NCI-H2196 (cell line): ENCODE data around the gene CD8B2.
"Not testable (repeated sequence)": the region's sequence is repeated elsewhere in the genome, so short reads cannot be mapped to it uniquely, and the experiment has no call there.

Experiments used
- DNase-seq: peaks from one replicate; lab custom pipeline; 2025; ENCODE audit not compliant: unreplicated experiment; lab: John Stamatoyannopoulos, UW

CD8B2 gene

DNA sequence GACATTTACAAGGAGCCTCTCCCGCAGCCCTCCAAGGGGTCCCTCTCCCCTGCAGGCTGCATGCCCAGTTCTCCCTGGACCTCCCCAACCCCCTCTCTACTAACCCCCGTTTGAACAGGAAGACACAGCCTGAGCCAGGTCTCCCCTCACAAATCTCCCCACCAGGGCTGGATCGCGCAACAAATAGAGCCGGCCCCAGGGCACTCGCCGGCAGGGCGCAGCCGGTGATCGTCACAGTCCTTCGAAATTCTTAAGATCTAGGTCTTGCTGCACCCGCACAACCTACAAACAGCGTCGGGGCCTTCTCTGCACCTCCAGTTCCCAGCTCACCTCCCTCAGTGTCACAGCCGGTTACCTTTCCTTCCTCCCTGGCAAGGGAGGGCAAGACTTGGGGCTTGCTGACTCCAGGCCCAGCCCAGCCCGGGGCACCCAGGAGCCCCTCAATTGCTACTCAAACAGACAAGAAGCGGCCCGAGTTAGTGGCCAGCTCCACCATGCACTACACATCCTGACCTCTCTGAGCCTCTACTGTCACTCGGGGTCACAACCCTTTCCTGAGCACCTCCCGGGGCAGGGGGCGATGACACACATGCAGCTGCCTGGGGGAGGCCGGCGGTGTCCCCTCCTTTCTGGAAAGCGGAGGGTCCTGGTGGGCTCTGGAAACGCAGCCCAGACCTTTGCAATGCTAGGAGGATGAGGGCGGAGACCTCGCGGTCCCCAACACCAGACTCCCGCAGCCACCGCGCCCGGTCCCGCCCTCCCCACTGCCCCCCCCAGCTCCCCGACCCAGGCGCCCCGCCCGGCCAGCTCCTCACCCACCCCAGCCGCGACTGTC is at the start of gene CD8B2:
Gene CD8B2, plus strand, starts transcription at position 814 of the 835 bp plus-strand sequence. CDS start 63 bp downstream, outside the sequence.
- DNase-seq: not testable (repeated sequence)

DNA sequence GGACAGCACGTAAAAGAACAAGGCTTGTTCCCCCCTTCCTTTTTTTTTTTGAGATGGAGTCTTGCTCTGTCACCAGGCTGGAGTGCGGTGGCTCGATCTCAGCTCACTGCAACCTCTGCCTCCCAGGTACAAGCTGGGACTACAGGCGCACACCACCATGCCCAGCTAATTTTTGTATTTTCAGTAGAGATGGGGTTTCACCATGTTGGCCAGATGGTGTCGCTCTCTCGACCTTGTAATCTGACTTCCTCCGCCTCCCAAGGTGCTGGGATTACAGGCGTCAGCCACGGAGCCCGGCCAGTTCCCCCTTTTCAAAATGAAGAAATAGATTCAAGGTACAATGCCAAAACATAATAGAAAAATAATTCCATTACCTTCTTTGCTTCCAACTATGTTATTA is 25.3 kb upstream of the CD8B2 start:
- DNase-seq: not testable (repeated sequence)

DNA sequence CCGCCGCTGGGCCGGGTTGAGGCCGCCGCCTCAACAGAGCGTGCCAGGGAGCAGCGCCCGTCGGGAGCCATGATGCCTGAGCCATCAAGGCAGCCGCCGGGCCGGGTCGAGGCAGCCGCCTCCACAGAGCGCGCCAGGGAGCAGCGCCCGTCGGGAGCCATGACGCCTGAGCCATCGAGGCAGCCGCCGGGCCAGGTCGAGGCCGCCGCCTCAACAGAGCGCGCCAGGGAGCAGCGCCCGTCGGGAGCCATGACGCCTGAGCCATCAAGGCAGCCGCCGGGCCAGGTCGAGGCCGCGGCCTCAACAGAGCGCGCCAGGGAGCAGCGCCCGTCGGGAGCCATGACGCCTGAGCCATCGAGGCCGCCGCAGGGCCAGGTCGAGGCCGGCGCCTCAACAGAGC is 19.6 kb upstream of the CD8B2 start:
- not testable (repeated sequence) for DNase-seq

DNA sequence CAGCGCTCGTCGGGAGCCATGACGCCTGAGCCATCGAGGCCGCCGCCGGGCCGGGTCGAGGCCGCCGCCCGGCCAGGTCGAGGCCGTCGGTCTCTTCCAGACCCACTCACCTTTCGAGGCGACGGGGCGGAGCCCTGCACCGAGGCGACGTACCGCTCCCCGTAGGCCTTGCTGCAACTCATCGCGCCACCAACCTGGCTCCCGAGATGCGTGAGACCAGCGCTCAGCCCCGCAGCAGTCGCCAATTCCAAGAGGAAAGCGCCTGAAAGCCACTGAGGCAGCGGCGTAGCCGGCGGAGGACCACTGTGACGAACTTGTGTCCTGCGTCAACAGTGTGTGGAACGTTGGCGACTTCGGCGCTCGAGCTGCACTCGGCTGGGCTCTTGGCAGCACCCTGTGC is 19.1 kb upstream of the CD8B2 start, which contains the start of gene RGPD3:
Gene RGPD3, minus strand, starts transcription at position 307 of the 400 bp plus-strand sequence. Its CDS starts 125 bp downstream, at position 182.
- not testable (repeated sequence) for DNase-seq

DNA sequence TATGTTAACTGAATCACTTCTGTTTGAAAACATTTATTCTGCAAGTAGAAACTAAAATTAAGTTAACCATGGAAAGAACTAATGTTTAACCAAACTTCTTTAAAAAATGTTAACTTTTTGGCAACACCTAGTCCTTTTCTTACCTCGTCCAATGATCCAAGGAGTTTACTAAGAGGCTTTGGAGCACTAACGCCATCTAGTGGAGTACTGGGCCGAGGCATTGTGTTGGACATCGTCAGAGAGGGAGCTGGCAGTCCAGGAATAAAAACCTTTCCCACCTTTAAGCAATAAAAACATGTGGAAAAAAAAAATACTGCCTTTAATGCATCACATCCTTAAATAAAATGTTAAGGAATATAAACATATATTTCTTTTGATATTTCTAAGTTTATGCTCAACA is 16.5 kb upstream of the CD8B2 start:
- DNase-seq: not testable (repeated sequence)

DNA sequence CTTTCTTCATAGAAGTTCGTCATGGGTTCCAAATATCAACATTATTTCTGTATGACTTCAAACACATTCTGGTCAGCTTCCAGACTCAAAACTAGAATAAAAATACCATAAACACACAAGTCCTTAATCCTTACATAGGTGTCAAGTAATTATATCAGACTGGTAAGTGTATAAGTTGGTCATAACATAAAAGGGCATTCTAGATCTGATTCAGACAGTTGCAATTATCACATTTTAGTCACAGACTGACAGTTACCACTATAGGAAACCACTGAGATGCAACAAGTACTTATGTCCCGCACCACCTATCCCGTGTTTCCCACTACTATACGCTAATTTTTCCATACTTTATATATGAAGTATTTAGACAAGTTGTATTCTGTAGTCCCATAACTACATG is 9.5 kb upstream of the CD8B2 start:
- DNase-seq: not testable (repeated sequence)

DNA sequence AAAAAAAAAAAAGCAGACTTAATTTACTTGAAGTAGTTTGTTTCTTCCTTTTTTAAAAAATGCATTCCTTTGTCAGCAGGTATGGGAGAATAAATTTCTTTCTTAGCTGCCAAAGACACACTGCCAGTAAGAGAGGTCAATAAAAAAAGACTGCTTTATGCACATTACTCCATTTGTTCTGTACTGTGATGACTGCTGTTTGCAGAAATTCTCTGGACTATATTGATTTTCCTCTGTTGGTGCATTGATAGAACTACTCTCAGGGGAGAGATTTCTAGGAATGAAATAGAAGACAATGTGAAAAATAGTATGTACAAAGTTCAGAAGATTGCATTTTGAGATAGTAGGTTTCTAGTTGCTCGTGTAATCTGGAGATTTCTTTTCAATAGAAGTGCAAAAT is 7.6 kb upstream of the CD8B2 start:
- not testable (repeated sequence) for DNase-seq

DNA sequence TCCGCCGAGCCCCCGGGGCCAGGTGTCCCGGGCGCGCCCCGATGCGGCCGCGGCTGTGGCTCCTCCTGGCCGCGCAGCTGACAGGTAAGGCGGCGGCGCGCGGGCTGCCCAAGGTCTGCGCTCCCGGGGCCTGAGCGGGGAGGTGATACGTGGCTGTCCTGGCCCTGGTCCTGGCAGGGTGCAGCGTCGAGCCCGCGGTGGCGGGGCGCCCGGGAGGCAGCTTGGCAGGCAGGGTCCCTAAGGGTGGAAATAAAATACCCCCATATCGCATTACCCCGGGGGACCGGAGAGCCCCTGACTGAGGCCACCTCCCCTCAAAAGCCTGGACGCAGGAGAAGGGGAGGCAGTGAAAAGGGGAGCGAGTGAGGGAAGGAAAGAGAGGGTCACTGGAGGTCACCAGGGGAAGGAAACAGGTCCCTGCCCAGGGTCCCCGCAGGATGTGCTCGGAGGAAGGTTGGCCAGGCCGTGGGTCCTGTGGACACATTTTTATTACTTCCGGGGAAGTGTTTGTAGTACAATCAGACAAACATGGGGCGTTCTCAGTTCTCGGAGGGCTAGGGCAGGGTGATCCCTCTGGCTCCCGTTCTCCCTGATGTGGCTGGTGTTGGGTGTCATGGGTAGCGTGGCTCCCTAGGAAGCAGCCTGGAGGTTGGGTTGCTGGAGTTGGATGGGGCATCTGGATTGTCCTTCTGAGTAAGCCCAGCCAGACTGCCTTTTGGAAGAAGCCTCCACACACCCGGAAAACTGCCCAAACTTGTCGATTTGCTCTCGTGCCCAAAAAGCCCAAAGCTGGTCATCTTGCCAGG is 425 bp downstream of the CD8B2 start:
- not testable (repeated sequence) for DNase-seq

DNA sequence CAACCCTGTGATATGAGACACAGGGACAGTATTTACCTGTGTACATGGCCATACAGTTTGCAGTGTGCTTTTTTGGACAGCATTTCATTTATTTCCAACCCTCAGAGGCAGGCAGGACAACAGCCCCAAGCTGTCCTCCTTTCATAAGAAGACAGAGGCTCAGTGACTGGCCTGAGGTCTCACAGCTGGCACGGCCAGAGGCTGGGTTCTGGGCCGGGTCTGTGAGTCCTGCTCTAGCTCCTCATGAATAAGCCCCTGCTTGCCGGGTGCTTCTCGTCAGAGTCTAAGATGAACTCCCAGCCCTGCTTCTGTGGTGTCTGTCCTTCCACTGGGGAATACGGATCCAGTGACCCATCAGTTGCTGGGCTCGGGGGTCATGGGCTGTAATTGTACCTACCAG is 2.5 kb downstream of the CD8B2 start:
- not testable (repeated sequence) for DNase-seq

DNA sequence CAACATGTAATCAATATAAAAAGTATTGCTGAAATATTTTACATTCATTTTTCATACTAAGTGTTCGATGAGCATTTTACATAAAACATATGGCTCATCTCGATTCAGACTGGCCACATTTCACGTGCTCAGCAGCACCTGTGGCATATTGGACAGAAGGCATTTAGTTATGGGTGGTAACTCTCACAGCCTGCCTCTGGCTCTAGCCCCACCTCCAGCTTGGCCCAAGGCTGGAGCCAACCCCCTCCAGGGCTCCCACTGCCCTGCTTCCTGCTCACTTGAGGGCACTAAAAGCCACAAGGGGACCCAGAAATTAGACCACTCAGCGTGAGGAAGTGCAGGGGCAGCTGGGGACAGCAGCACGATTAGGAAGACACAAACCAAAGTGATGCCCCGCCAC is 5.2 kb downstream of the CD8B2 start:
- not testable (repeated sequence) for DNase-seq

DNA sequence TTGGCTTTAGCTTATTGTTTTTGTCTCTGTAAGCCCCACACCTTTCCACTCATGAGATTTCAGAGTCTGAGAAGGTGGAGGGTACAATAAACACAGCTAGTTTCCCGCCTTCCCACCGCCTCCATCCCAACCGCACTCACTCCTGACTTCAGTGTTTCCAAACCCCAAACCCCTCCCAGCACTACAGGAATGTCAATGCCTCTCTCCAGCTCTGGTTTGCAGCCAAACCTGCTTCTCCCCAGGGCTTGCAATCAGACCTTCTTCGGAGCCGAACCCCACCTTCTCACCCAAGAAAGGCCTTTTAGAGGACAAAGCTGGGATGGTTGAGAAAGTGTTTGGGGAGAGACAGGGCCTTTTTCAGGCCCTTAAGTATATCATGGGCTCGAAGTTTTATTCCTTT is 5.7 kb downstream of the CD8B2 start:
- DNase-seq: not testable (repeated sequence)

DNA sequence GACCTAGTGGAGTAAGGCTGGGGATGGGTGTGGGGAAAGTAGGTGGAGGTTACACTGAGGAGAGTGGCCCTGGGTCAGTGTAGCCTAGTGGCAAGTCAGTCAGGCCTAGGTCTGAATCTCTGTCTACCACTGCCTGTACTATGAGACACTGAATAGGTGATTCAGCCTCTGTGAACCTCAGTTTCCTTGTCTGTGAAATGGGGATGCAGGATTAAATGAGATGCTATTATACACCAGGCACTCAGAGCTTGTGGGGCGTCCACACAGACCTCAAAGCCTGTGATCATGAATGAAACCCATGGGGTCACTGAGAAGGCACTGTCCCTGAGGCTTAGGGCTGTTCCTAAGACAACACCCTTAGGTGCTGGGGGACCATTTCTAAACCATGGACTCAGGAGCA is 11.4 kb downstream of the CD8B2 start:
- not testable (repeated sequence) for DNase-seq

DNA sequence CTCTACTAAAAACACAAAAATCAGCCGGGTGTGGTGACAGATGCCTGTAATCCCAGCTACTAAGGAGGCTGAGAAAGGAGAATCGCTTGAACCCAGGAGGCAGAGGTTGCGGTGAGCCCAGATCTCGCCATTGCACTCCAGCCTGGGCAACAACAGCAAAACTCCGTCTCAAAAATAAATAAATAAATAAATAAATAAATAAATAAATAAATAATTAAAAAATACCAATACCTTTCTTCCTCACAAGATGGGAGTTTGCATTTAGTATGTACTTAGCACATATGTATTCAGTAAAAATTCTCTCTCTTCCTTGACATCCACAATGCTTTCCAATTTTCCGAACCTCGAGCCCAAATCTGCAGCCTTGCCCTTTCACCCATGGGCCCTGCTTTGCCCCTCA is 13.2 kb downstream of the CD8B2 start:
- not testable (repeated sequence) for DNase-seq

DNA sequence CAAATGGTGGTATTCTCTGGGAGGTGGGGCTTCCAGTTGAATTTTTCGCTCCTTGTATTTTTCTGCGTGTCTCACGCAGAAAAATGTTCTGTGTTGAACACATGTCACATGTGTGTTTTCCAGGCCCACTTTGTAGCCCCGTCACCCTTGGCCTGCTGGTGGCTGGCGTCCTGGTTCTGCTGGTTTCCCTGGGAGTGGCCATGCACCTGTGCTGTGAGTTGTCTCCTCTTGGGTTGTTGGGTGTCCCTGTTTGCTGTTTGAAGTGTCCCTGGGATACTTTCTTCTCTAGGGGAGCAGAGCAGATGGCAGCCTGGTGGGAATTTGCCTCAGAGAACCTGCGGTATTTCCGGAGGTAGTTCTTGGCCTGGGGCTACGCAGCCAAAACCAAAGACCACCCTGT is 15.2 kb downstream of the CD8B2 start:
- DNase-seq: not testable (repeated sequence)

DNA sequence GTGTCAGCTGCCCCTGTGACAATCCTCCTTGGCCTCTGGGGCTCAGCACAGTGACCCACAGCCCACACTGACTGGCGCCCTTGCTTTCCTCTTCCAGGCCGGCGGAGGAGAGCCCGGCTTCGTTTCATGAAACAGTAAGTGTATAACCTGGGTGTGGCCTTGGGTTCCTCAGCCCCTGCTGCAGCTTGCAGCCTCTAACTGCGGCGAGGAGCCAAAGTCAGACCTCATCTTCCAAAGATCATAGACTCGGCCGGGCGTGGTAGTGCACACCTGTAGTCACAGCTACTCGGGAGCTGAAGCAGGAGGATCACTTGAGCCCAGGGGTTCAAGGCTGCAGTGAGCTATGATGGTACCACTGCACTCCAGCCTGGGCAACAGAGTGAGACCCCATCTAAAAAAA is 17.0 kb downstream of the CD8B2 start:
- DNase-seq: not testable (repeated sequence)

DNA sequence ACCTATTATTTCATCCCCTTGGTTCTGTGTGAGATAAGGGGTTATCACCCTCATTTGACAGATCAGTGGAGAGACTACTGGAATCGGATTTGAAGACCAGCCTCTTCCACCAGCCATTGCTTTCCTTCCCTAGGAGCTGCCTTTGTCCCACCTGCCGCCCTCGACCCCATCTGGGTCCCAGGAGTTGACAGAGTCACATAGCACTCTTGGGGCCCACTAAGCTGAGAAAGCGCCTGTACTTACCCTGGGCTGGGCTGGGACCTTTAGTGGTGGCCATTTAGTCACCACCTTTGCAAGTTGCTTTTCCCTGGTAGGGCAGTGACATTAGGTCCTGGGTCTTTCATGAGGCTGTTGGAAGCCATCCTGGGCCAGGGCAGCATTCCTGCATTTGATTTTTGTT is 17.6 kb downstream of the CD8B2 start:
- DNase-seq: not testable (repeated sequence)

DNA sequence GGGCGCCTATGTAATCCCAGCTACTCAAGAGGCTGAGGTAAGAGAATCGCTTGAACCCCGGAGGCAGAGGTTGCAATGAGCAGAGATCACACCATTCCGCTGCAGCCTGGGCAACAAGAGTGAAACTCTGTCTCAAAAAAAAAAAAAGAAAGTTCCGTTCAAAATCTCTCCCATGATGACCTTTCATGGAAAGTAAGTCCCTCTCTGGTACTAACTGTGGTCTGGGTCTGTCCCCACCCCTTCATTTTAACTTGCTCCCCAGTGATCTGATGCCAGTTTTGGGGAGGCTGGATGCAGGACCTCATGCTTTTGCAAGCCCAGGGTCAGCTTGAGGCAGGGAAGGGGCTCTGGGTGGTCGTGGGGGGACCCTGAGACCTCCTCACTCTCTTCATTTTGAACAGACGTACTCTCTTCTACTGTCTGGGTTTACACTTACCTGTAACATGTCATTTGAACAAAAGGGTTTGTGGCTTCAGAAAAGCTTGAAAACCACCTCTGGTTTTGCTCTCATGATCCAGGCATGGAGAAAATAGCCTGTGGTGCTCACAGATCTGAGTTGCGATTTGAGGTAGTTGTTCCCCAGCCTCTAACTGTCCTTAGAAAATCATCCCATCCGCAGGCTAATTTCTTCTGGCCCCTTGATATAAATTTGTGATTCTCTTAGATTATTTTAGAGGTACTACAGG is 19.0 kb downstream of the CD8B2 start:
- DNase-seq: not testable (repeated sequence)

DNA sequence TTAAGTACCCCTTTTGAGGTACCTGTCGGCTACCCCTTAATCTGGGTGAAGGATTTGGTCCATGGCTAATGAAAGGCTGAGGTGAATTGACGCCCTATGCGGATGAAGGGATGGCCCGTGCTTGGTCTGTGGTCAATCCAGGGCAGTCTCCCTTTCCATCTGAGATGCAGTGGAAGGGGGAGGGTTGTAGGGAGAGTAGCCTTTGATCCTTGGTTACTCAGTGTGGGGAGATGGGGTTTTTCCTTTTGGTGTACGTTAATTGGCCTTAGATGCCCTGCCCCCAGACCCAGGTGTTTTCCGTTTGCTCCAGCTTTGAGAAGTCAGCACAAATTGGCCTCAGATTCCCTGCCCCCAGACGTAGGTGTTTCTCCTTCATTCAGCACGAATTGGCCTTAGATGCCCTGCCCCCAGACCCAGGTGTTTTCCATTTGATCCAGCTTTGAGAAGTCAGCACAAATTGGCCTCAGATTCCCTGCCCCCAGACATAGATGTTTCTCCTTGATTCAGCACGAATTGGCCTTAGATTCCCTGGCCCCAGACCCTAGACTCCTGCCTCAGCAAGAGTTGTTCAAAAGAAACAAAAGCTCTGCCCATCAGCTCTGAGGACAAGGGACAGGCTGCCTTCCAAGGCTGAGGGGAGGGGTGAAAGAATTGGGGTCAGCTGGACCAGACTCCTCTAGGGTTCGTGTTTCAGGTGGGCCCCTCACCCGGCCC is 21.7 kb downstream of the CD8B2 start:
- DNase-seq: not testable (repeated sequence)

DNA sequence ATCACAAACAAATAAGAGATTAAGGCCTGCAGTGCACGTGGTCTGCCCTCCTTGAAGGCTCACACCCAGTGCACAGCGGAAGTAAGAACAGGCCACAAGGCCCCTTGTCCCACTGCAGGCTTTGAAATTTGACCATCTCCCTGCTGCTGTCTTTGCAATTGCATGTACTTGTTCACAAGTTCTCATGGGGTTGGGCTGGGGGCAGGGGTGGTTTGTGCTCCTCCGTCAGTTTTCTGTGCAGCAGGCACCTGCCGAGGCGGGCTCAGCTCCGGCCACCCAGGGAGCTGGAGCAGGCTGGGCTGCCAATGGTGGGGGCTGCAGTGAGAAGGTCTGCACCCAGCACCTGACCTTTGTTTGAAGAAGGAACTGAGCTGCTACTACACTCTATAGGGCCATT is 22.2 kb downstream of the CD8B2 start:
- DNase-seq: not testable (repeated sequence)

DNA sequence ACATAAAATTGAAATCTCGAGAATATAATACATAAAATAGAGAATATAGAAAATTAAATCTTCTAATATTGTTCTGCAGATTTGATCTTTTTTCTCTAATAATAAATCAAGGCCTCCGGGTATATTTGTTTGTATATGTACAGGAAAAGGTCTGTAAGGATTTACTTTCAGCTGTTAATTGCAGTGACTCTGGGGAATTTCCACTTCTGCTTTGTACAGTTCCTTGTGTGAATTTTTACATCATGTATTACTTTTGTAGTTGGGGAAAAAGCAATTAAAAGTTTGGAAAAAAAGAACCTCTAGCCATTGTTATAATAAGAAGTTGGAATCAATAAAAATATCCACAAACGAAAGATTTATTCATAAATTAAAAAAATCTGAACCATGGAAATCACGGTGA is 23.6 kb downstream of the CD8B2 start:
- not testable (repeated sequence) for DNase-seq
